Testis (tissue), 2 donors: ENCODE measurements around the gene KLK7.

Experiments used
- CTCF ChIP-seq, 3 experiments: fragments of 450-650 bp in 2 of 3; fragments of 200-600 bp in 1 of 3; sonication (generic) in 1 of 3; IDR thresholded peaks; one replicate each; pipeline ENCODE4 v1.5.1; 2016 to 2019; ENCODE audit warnings: antibody characterized with exemption in 3 of 3, mild to moderate bottlenecking in 2 of 3, moderate library complexity in 1 of 3
- POLR2A ChIP-seq: fragments of 450-650 bp; IDR thresholded peaks from one replicate; pipeline ENCODE4 v1.6.1; 2017; ENCODE audit warnings: antibody characterized with exemption, mild to moderate bottlenecking, moderate library complexity

- no peak for TF ChIP-seq POLR2A
- TF ChIP-seq CTCF (IDR thresholded peaks at IDR 0.05) = no peak
Observed at GRCh38 chr19:50974702-50975556, 8.8 kb downstream of the KLK7 start.
